HCT116 (cell line): ENCODE data around the gene PXN. TPM values are rescaled to one million over a fixed set of nuclear protein-coding genes. Genes with fewer than 3 reads are reported as not detected.

Source experiments
- ATAC-seq: fragments of 200-7000 bp; cut with Tn5 transposase; 2 replicates; pipeline ENCODE4 v1.9.1; 2020; ENCODE audit warnings: mild to moderate bottlenecking, moderate library complexity
- BruUV-seq: library from RNA; stranded (reverse); fragments of 400-500 nt; replicated peaks from 2 replicates; lab custom pipeline; 2021; lab: Mats Ljungman, UMichigan
- CTCF ChIA-PET: fragments of 300-600 bp; sonication (Branson Sonifier 250); formaldehyde crosslinking; loops from one replicate; lab custom pipeline; 2021; ENCODE audit warnings: antibody characterized with exemption; lab: Charles Lee
- POLR2A ChIA-PET: fragments of 300-600, 350-600 bp; sonication (Branson Sonifier 250); formaldehyde crosslinking; loops from one replicate; lab custom pipeline; 2021; ENCODE audit warnings: antibody characterized with exemption; lab: Charles Lee
- RAD21 ChIA-PET, 2 experiments: fragments of 300-600 bp; sonication (Branson Sonifier 250); formaldehyde crosslinking; loops; one replicate each; lab custom pipeline; 2023; ENCODE audit warnings: low total read pairs in 2 of 2; ENCODE audit not compliant: uncharacterized antibody in 2 of 2, unreplicated experiment in 2 of 2, low non-redundant PET in 1 of 2; lab: Charles Lee
- DNase-seq: peaks from one replicate; pipeline ENCODE4 v3.0.0-alpha.2; 2010; ENCODE audit warnings: low read depth, low spot score
- H2AFZ ChIP-seq: fragments of 200-600 bp; shearing (Covaris generic), sonication (generic); 2 replicates; pipeline ENCODE4 v1.6.1; 2017; ENCODE audit warnings: low read depth, mixed run types, mixed read lengths, antibody characterized with exemption, low read length; ENCODE audit not compliant: poor library complexity, severe bottlenecking
- H3K27ac ChIP-seq: 2 replicates; pipeline ENCODE4 v1.5.1; 2012; ENCODE audit warnings: low read depth, low read length
- H3K27me3 ChIP-seq: fragments of 200-600 bp; sonication (generic); 2 replicates; pipeline ENCODE4 v1.6.1; 2016; ENCODE audit warnings: mixed run types, low read length, mixed read lengths; ENCODE audit not compliant: insufficient read depth
- H3K36me3 ChIP-seq, 2 experiments: fragments of 200-500 bp in 1 of 2; fragments of 200-600 bp in 1 of 2; sonication (Bioruptor generic) in 1 of 2; sonication (generic) in 1 of 2; 2 replicates each; pipeline versions ENCODE4 v1.5.1 to v1.6.1; 2014 to 2016; ENCODE audit warnings: low read length in 2 of 2, inconsistent platforms in 1 of 2, mixed read lengths in 1 of 2, mixed run types in 1 of 2; ENCODE audit not compliant: insufficient read depth in 2 of 2, control insufficient read depth in 1 of 2
- H3K4me1 ChIP-seq, 2 experiments: fragments of 200-600 bp in 1 of 2; sonication (generic) in 1 of 2; 2 replicates each; pipeline versions ENCODE4 v1.5.1 to v1.6.1; 2012 to 2017; ENCODE audit warnings: low read length in 2 of 2, inconsistent platforms in 1 of 2, mild to moderate bottlenecking in 1 of 2, mixed read lengths in 1 of 2, mixed run types in 1 of 2, moderate library complexity in 1 of 2; ENCODE audit not compliant: insufficient read depth in 2 of 2, control insufficient read depth in 1 of 2
- H3K4me2 ChIP-seq: fragments of 200-600 bp; sonication (generic); 2 replicates; pipeline ENCODE4 v1.6.1; 2017; ENCODE audit warnings: mixed run types, low read length, mixed read lengths
- H3K4me3 ChIP-seq, 2 experiments: fragments of 200-600 bp in 1 of 2; sonication (generic) in 1 of 2; replicated peaks in 1 of 2; 2 replicates each; pipeline ENCODE4 v1.5.1; 2011 to 2016; ENCODE audit warnings: low read length in 2 of 2, control low read depth in 1 of 2, low read depth in 1 of 2, mild to moderate bottlenecking in 1 of 2, mixed read lengths in 1 of 2, mixed run types in 1 of 2
- H3K79me2 ChIP-seq: fragments of 200-600 bp; sonication (generic); 2 replicates; pipeline ENCODE4 v1.6.1; 2017; ENCODE audit warnings: mild to moderate bottlenecking, mixed run types, low read length, moderate library complexity, mixed read lengths; ENCODE audit not compliant: insufficient read depth
- H3K9ac ChIP-seq: fragments of 200-600 bp; sonication (generic); 2 replicates; pipeline ENCODE4 v1.6.1; 2016; ENCODE audit warnings: low read length, mixed read lengths
- H3K9me2 ChIP-seq: fragments of 200-600 bp; sonication (generic), shearing (Covaris generic); 2 replicates; pipeline ENCODE4 v1.6.1; 2017; ENCODE audit warnings: mixed run types, mild to moderate bottlenecking, moderate library complexity; ENCODE audit not compliant: insufficient read depth
- H3K9me3 ChIP-seq, 2 experiments: fragments of 200-500 bp in 1 of 2; fragments of 200-600 bp in 1 of 2; sonication (Bioruptor generic) in 1 of 2; sonication (generic) in 1 of 2; 2 replicates each; pipeline ENCODE4 v1.6.1; 2014 to 2017; ENCODE audit warnings: low read length in 2 of 2, mixed read lengths in 2 of 2, inconsistent platforms in 1 of 2, low read depth in 1 of 2, mild to moderate bottlenecking in 1 of 2, mixed run types in 1 of 2, moderate library complexity in 1 of 2; ENCODE audit not compliant: control insufficient read depth in 1 of 2, insufficient read depth in 1 of 2
- H4K20me1 ChIP-seq: fragments of 200-600 bp; sonication (generic), shearing (Covaris generic); 2 replicates; pipeline ENCODE4 v1.6.1; 2017; ENCODE audit warnings: mixed run types, mild to moderate bottlenecking, moderate library complexity; ENCODE audit not compliant: insufficient read depth
- EGR1 ChIP-seq: IDR thresholded peaks from 2 replicates; pipeline ENCODE4 v1.6.1; 2012; ENCODE audit warnings: low read depth
- EZH2 ChIP-seq: fragments of 200-600 bp; sonication (generic); IDR thresholded peaks from 2 replicates; pipeline ENCODE4 v1.6.1; 2017; ENCODE audit warnings: antibody characterized with exemption, mixed run types
- JUND ChIP-seq: IDR thresholded peaks from 2 replicates; pipeline ENCODE4 v1.6.1; 2012
- POLR2A ChIP-seq: IDR thresholded peaks from 2 replicates; pipeline ENCODE4 v1.7.0; 2011; ENCODE audit warnings: borderline replicate concordance; ENCODE audit not compliant: insufficient read depth, insufficient read length; ENCODE audit errors: extremely low read depth
- YY1 ChIP-seq: IDR thresholded peaks from 2 replicates; pipeline ENCODE4 v1.6.1; 2011; ENCODE audit warnings: low read length, low read depth, moderate library complexity, mild to moderate bottlenecking; ENCODE audit not compliant: insufficient replicate concordance; ENCODE audit errors: extremely low read depth
- ZFX ChIP-seq: fragments of 450-650 bp; IDR thresholded peaks from 2 replicates; pipeline ENCODE4 v1.6.1; 2017
- intact Hi-C: fragments of 100-400 bp; cut with micrococcal nuclease; formaldehyde crosslinking; loops from 2 replicates; pipeline ENCODE4 v1.10.0; 2022
- total RNA-seq: library from RNA; stranded (reverse); gene quantifications from one replicate; pipeline ENCODE4 v1.2.1, GENCODE V29; 2021; ENCODE audit not compliant: unreplicated experiment
- TF ChIP-seq, protein P1 (sequence below): IDR thresholded peaks from 2 replicates; pipeline ENCODE4 v1.6.1; 2011; ENCODE audit warnings: mild to moderate bottlenecking, low read length, moderate library complexity; ENCODE audit not compliant: insufficient replicate concordance; ENCODE audit errors: extremely low read depth
- TF ChIP-seq, protein P2 (sequence below): IDR thresholded peaks from 2 replicates; pipeline ENCODE4 v1.6.1; 2012; ENCODE audit warnings: low read depth

The PXN gene
- total RNA-seq, 1 experiment from 2014 or later: 211 TPM

DNA sequence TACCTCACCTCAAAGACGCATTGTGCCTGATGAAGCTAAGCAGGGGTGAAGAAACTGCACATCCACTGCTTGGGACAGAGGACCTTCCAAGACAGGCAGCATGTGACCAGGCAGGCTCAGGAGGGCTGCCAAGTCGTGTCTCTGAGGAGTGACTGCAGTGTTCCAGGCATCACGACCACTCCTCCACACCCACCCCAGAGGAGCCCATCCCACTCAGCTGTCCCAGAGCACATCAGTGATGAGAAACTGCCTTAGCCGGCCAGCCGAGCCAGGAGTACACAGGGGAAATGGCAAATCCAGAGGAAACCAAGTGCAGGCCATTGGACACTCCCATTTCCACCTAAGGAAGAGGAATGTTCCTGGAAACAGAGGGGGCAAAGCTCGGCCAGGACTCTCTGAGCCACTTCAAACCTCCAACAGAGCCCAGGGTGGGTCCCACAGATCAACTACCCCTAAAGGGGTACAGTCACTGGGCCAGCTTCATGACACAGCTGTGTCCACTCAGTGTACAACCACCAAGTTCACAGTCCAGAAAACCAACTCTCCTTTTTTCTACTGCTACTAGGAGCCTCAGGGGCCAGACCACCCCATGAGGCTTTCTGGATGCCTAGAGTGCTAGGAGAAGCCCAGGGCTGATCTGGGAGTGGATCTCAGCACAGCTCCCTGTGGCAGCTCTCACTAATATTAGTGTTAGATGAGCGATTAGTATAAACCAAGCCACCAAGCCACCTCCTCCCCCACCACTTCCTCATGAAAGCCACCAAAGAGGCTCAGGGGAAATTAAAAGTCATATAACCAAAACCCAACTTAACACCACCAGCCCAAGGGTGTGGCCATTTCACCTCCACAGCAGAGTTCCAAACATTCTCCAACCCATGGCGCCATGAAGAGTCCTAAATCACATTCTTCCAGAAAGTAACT is 15.4 kb downstream of the PXN start:
- DNase-seq: no peak
- Histone ChIP-seq H4K20me1 (peaks cover 9% of the 10 kb centered on the region; the same call in 1 of the 2 replicates), H3K36me3 (peaks cover 3 to 11% of the 10 kb centered on the region in 2 experiments; a peak in 2 of 4 replicates), H3K9me3 (no peaks in the 10 kb centered on the region), H3K4me3 (no peak overlapping the region), H3K9ac (no peak overlapping the region), H3K27ac (peak overlapping the region; percentile 72), H3K27me3 (no peaks in the 10 kb centered on the region), H2AFZ (no peak overlapping the region), H3K4me1 (peaks cover 53 to 84% of the 10 kb centered on the region in 2 experiments), H3K9me2 (no peaks in the 10 kb centered on the region), H3K4me2 (peak overlapping the region; percentile 48), H3K79me2 (peaks cover 99% of the 10 kb centered on the region)
- no peak for ATAC-seq
- no peak for TF ChIP-seq YY1
- no peak for TF ChIP-seq ZFX
- no peak for TF ChIP-seq EZH2
- TF ChIP-seq, protein P1, sequence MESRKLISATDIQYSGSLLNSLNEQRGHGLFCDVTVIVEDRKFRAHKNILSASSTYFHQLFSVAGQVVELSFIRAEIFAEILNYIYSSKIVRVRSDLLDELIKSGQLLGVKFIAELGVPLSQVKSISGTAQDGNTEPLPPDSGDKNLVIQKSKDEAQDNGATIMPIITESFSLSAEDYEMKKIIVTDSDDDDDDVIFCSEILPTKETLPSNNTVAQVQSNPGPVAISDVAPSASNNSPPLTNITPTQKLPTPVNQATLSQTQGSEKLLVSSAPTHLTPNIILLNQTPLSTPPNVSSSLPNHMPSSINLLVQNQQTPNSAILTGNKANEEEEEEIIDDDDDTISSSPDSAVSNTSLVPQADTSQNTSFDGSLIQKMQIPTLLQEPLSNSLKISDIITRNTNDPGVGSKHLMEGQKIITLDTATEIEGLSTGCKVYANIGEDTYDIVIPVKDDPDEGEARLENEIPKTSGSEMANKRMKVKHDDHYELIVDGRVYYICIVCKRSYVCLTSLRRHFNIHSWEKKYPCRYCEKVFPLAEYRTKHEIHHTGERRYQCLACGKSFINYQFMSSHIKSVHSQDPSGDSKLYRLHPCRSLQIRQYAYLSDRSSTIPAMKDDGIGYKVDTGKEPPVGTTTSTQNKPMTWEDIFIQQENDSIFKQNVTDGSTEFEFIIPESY: no peak
- TF ChIP-seq, protein P2, sequence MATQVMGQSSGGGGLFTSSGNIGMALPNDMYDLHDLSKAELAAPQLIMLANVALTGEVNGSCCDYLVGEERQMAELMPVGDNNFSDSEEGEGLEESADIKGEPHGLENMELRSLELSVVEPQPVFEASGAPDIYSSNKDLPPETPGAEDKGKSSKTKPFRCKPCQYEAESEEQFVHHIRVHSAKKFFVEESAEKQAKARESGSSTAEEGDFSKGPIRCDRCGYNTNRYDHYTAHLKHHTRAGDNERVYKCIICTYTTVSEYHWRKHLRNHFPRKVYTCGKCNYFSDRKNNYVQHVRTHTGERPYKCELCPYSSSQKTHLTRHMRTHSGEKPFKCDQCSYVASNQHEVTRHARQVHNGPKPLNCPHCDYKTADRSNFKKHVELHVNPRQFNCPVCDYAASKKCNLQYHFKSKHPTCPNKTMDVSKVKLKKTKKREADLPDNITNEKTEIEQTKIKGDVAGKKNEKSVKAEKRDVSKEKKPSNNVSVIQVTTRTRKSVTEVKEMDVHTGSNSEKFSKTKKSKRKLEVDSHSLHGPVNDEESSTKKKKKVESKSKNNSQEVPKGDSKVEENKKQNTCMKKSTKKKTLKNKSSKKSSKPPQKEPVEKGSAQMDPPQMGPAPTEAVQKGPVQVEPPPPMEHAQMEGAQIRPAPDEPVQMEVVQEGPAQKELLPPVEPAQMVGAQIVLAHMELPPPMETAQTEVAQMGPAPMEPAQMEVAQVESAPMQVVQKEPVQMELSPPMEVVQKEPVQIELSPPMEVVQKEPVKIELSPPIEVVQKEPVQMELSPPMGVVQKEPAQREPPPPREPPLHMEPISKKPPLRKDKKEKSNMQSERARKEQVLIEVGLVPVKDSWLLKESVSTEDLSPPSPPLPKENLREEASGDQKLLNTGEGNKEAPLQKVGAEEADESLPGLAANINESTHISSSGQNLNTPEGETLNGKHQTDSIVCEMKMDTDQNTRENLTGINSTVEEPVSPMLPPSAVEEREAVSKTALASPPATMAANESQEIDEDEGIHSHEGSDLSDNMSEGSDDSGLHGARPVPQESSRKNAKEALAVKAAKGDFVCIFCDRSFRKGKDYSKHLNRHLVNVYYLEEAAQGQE: no peak
- no peak for TF ChIP-seq POLR2A
- TF ChIP-seq JUND: no peak
- no peak for TF ChIP-seq EGR1
- intact Hi-C loops: no loop called here
- CTCF ChIA-PET: interaction anchor here (1.0 to 5.0 kb wide), 4 partner anchors 11 to 22 kb away, joined by 3 to 21 read pairs (median 6); partner anchors contain the start of gene PXN
- BruUV-seq: no TSS peak
- POLR2A ChIA-PET: interaction anchor here (0.8 to 3.5 kb wide), 7 partner anchors 10 to 49 kb away, joined by 3 to 27 read pairs (median 15); partner anchors contain the start of genes RNU4-1, RNU4-2 and RPLP0
- RAD21 ChIA-PET: interaction anchor here in 1 of 2 experiments (0.9 kb wide), 1 partner anchor 22 kb away, joined by 3 read pairs; no protein-coding TSS in a partner anchor
